Activated CD8-positive, alpha-beta memory T cell treated with anti-CD3 and anti-CD28 coated beads for 1 hour (primary cell): ENCODE measurements around the gene KLF13.

Source experiments
- DNase-seq, 2 donors: peaks; one replicate each; pipeline ENCODE4 v3.0.0-alpha.2; 2020; ENCODE audit warnings: low read depth in 1 of 2; ENCODE audit errors: extremely low read depth in 1 of 2

Gene KLF13

GRCh38 chr15:31397851-31398661 is 71.4 kb downstream of the KLF13 start:
- no peak for DNase-seq

GRCh38 chr15:31398677-31399301 is 72.2 kb downstream of the KLF13 start:
- no peak for DNase-seq

- no peak for DNase-seq
Measured at GRCh38 chr15:31399544-31400171, 73.0 kb downstream of the KLF13 start.

GRCh38 chr15:31400222-31400927 is 73.7 kb downstream of the KLF13 start:
- no peak for DNase-seq

- DNase-seq: no peak
Measured at GRCh38 chr15:31401282-31401681, 74.6 kb downstream of the KLF13 start.

- no peak for DNase-seq
Measured at GRCh38 chr15:31402003-31402402, 75.4 kb downstream of the KLF13 start.

GRCh38 chr15:31402511-31403056 is 75.9 kb downstream of the KLF13 start:
- DNase-seq: no peak

- no peak for DNase-seq
Measured at GRCh38 chr15:31403096-31403495, 76.5 kb downstream of the KLF13 start.

- no peak for DNase-seq
Measured at GRCh38 chr15:31403606-31404005, 77.0 kb downstream of the KLF13 start.

- no peak for DNase-seq
Measured at GRCh38 chr15:31404345-31404744, 77.7 kb downstream of the KLF13 start.

- no peak for DNase-seq
Measured at GRCh38 chr15:31405200-31405920, 78.7 kb downstream of the KLF13 start.

GRCh38 chr15:31407376-31407775 is 80.7 kb downstream of the KLF13 start:
- DNase-seq: no peak

- DNase-seq: no peak
Measured at GRCh38 chr15:31407851-31408250, 81.2 kb downstream of the KLF13 start.

- no peak for DNase-seq
Measured at GRCh38 chr15:31408724-31409123, 82.1 kb downstream of the KLF13 start.

GRCh38 chr15:31409171-31409570 is 82.5 kb downstream of the KLF13 start:
- no peak for DNase-seq

GRCh38 chr15:31412824-31413223 is 86.2 kb downstream of the KLF13 start:
- DNase-seq: no peak

- no peak for DNase-seq
Measured at GRCh38 chr15:31415201-31415600, 88.6 kb downstream of the KLF13 start.

GRCh38 chr15:31419820-31420219 is 93.2 kb downstream of the KLF13 start:
- DNase-seq: no peak

- no peak for DNase-seq
Measured at GRCh38 chr15:31427411-31427810, 100.8 kb downstream of the KLF13 start.
